HG03565 (cell line): Measurements from ENCODE around the gene CEP104.
"Not testable (repeated sequence)": the region's sequence is repeated elsewhere in the genome, so short reads cannot be mapped to it uniquely, and the experiment has no call there.

Experiments
- ATAC-seq: cut with Tn5 transposase; IDR thresholded peaks from one replicate; pipeline ENCODE4 v1.9.1; 2021; ENCODE audit warnings: mild to moderate bottlenecking, moderate library complexity; ENCODE audit not compliant: unreplicated experiment

Gene CEP104

GRCh38 chr1:3828391-3828790, 28.6 kb downstream of the CEP104 start:
- no peak for ATAC-seq

- ATAC-seq, result no peak
Measured at GRCh38 chr1:3827813-3828307, 29.2 kb downstream of the CEP104 start.

- ATAC-seq, result no peak
Measured at GRCh38 chr1:3825356-3825755, 31.7 kb downstream of the CEP104 start.

- no peak for ATAC-seq
Measured at GRCh38 chr1:3824650-3825049, 32.4 kb downstream of the CEP104 start.

- ATAC-seq, result no peak
Measured at GRCh38 chr1:3822421-3822820, 34.6 kb downstream of the CEP104 start.

- no peak for ATAC-seq
Measured at GRCh38 chr1:3821908-3822307, 35.1 kb downstream of the CEP104 start.

GRCh38 chr1:3821447-3821846, 35.6 kb downstream of the CEP104 start:
- no peak for ATAC-seq

- no peak for ATAC-seq
Measured at GRCh38 chr1:3821004-3821403, 36.0 kb downstream of the CEP104 start.

GRCh38 chr1:3820316-3820715, 36.7 kb downstream of the CEP104 start:
- no peak for ATAC-seq

- no peak for ATAC-seq
Measured at GRCh38 chr1:3819771-3820200, 37.2 kb downstream of the CEP104 start.

GRCh38 chr1:3817821-3818597, 39.0 kb downstream of the CEP104 start:
- ATAC-seq, result no peak

- no peak for ATAC-seq
Measured at GRCh38 chr1:3817138-3817740, 39.8 kb downstream of the CEP104 start.

GRCh38 chr1:3816331-3817137, 40.5 kb downstream of the CEP104 start:
- no peak for ATAC-seq

- no peak for ATAC-seq
Measured at GRCh38 chr1:3814771-3815561, 42.0 kb downstream of the CEP104 start.

GRCh38 chr1:3814065-3814464, 42.9 kb downstream of the CEP104 start:
- no peak for ATAC-seq

- no peak for ATAC-seq
Measured at GRCh38 chr1:3811595-3811911, 45.5 kb downstream of the CEP104 start.

- not testable (repeated sequence) for ATAC-seq
Measured at GRCh38 chr1:3810149-3810761, 46.8 kb downstream of the CEP104 start.

- no peak for ATAC-seq
Measured at GRCh38 chr1:3809680-3810079, 47.3 kb downstream of the CEP104 start.

- ATAC-seq, result no peak
Measured at GRCh38 chr1:3807769-3808168, 49.2 kb downstream of the CEP104 start.

GRCh38 chr1:3805038-3805437, 52.0 kb downstream of the CEP104 start:
- ATAC-seq, result no peak

- not testable (repeated sequence) for ATAC-seq
Measured at GRCh38 chr1:3804627-3804944, 52.4 kb downstream of the CEP104 start.
